Rectal smooth muscle tissue (tissue), 1 donor: ENCODE results near the gene BARX2.

Experiments
- H3K27ac ChIP-seq: one replicate; pipeline ENCODE4 v1.7.0; 2013; ENCODE audit warnings: low read depth, low read length, inconsistent platforms
- H3K27me3 ChIP-seq: one replicate; pipeline ENCODE4 v1.7.0; 2013; ENCODE audit warnings: low read length; ENCODE audit not compliant: control insufficient read depth, insufficient read depth
- H3K36me3 ChIP-seq: one replicate; pipeline ENCODE4 v1.7.0; 2013; ENCODE audit warnings: low read length; ENCODE audit not compliant: control insufficient read depth, insufficient read depth
- H3K4me1 ChIP-seq: one replicate; pipeline ENCODE4 v1.7.0; 2013; ENCODE audit warnings: low read length; ENCODE audit not compliant: control insufficient read depth, insufficient read depth
- H3K4me3 ChIP-seq: one replicate; pipeline ENCODE4 v1.7.0; 2013; ENCODE audit warnings: low read length
- H3K9ac ChIP-seq: one replicate; pipeline ENCODE4 v1.7.0; 2013; ENCODE audit warnings: low read length

Gene BARX2

GRCh38 chr11:129455756-129456655 is 80.4 kb downstream of the BARX2 start:
- Histone ChIP-seq H3K4me3 (no peak overlapping the region), H3K4me1 (no peaks in the 10 kb centered on the region), H3K9ac (no peak overlapping the region), H3K36me3 (no peaks in the 10 kb centered on the region), H3K27me3 (no peaks in the 10 kb centered on the region), H3K27ac (no peak overlapping the region)

GRCh38 chr11:129457321-129457720 is 81.7 kb downstream of the BARX2 start:
- Histone ChIP-seq H3K36me3 (no peaks in the 10 kb centered on the region), H3K27ac (no peak overlapping the region), H3K4me3 (no peak overlapping the region), H3K9ac (no peak overlapping the region), H3K4me1 (no peaks in the 10 kb centered on the region), H3K27me3 (no peaks in the 10 kb centered on the region)

- Histone ChIP-seq H3K4me3 (no peak overlapping the region), H3K9ac (no peak overlapping the region), H3K27me3 (no peaks in the 10 kb centered on the region), H3K4me1 (no peaks in the 10 kb centered on the region), H3K27ac (no peak overlapping the region), H3K36me3 (no peaks in the 10 kb centered on the region)
These were observed 82.6 kb downstream of the BARX2 start for GRCh38 chr11:129458278-129458677.

GRCh38 chr11:129458756-129459535 is 83.3 kb downstream of the BARX2 start:
- no peaks in the 10 kb centered on the region for H3K4me1 ChIP-seq
- H3K27me3 ChIP-seq, result no peaks in the 10 kb centered on the region
- no peaks in the 10 kb centered on the region for H3K36me3 ChIP-seq
- H3K4me3 ChIP-seq, result no peak overlapping the region
- H3K27ac ChIP-seq, result no peak overlapping the region
- no peak overlapping the region for H3K9ac ChIP-seq

- no peak overlapping the region for H3K27ac ChIP-seq
- no peak overlapping the region for H3K4me3 ChIP-seq
- H3K36me3 ChIP-seq, result no peaks in the 10 kb centered on the region
- H3K9ac ChIP-seq, result no peak overlapping the region
- no peaks in the 10 kb centered on the region for H3K4me1 ChIP-seq
- H3K27me3 ChIP-seq, result no peaks in the 10 kb centered on the region
These were observed 85.1 kb downstream of the BARX2 start for GRCh38 chr11:129460714-129461113.

- no peaks in the 10 kb centered on the region for H3K4me1 ChIP-seq
These were observed 108.4 kb downstream of the BARX2 start for GRCh38 chr11:129484068-129484467.

GRCh38 chr11:129489249-129489648 is 113.6 kb downstream of the BARX2 start:
- Histone ChIP-seq H3K36me3 (no peaks in the 10 kb centered on the region), H3K4me1 (no peaks in the 10 kb centered on the region), H3K9ac (no peak overlapping the region), H3K27ac (no peak overlapping the region), H3K4me3 (no peak overlapping the region), H3K27me3 (no peaks in the 10 kb centered on the region)

More at GRCh38 chr11:129484068-129484467, 108.4 kb downstream of the BARX2 start:
- H3K9ac ChIP-seq, result no peak overlapping the region
- no peaks in the 10 kb centered on the region for H3K27me3 ChIP-seq
- H3K27ac ChIP-seq, result no peak overlapping the region
- no peak overlapping the region for H3K4me3 ChIP-seq
- H3K36me3 ChIP-seq, result no peaks in the 10 kb centered on the region

GRCh38 chr11:129490004-129490403 is 114.4 kb downstream of the BARX2 start:
- no peaks in the 10 kb centered on the region for H3K27me3 ChIP-seq
- H3K4me3 ChIP-seq, result no peak overlapping the region

GRCh38 chr11:129493746-129494145 is 118.1 kb downstream of the BARX2 start:
- Histone ChIP-seq H3K27ac (no peak overlapping the region), H3K9ac (no peak overlapping the region), H3K4me3 (no peak overlapping the region), H3K4me1 (no peaks in the 10 kb centered on the region), H3K27me3 (no peaks in the 10 kb centered on the region), H3K36me3 (no peaks in the 10 kb centered on the region)

More at GRCh38 chr11:129490004-129490403, 114.4 kb downstream of the BARX2 start:
- H3K27ac ChIP-seq, result no peak overlapping the region
- no peaks in the 10 kb centered on the region for H3K4me1 ChIP-seq
- no peaks in the 10 kb centered on the region for H3K36me3 ChIP-seq
- H3K9ac ChIP-seq, result no peak overlapping the region
